ENCODE data around the gene ZNF619.
A peak's percentile ranks its signal among the peaks of the same experiment; 100 is the strongest.

Gene ZNF619

DNA sequence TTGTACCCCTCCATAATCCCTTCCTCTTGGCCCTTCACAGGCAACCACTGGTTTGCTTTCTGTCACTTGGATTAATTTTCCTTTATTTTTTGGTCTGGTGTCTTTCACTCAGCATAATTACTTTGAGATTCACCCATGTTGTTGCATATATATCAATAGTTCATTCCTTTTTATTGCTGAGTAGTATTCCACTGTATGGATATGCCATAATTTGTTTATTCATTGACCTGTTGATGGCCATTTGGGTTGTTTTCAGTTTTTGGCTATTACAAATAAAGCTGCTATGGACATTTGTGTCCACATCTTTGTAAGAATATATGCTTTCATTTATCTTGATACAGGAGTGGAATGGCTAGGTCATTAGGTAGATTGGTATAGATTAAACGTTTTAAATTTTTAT lies 41.9 kb downstream of the ZNF619 start:
- ATAC-seq (replicated peaks; ENCODE audit: extremely low read depth, poor library complexity, severe bottlenecking) (no peak), DNase-seq (ENCODE audit: low spot score in 2 of 2) (no peak)
- H3K4me3 Mint-ChIP-seq: no peak overlapping the region
- peaks cover 4% of the 10 kb centered on the region for H3K36me3 Mint-ChIP-seq (ENCODE audit: insufficient read depth)
- H3K27ac Mint-ChIP-seq (ENCODE audit: low read depth): no peak overlapping the region
- H3K4me1 Mint-ChIP-seq: peaks cover 2% of the 10 kb centered on the region
- H3K27me3 Mint-ChIP-seq: no peaks in the 10 kb centered on the region
- no peaks in the 10 kb centered on the region for H3K9me3 Mint-ChIP-seq

DNA sequence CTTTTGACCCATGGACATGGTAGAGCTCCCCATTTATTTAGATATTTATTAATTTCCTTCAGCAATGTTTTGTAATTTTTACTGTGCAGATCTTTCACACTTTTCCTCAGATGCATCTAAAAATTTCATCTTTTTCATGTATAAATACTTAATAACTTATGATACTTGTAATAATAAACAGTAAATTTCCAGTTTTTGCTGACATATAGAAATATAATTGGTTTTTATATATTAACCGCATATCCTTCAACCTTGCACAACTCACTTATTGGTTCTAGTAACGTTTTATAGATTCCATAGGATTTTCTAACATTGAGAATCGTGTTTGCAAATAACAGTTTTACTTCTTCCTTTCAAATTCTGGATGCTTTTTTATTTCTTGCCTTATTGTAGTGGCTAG lies 44.3 kb downstream of the ZNF619 start:
- Mint-ChIP-seq H3K4me3 (no peak overlapping the region), H3K9me3 (no peaks in the 10 kb centered on the region), H3K27me3 (no peaks in the 10 kb centered on the region), H3K27ac (ENCODE audit: low read depth) (no peak overlapping the region), H3K4me1 (peaks cover 20% of the 10 kb centered on the region), H3K36me3 (ENCODE audit: insufficient read depth) (peaks cover 8% of the 10 kb centered on the region)
- no peak for DNase-seq (ENCODE audit: low spot score in 2 of 2)
- no peak for ATAC-seq (replicated peaks; ENCODE audit: extremely low read depth, poor library complexity, severe bottlenecking)

DNA sequence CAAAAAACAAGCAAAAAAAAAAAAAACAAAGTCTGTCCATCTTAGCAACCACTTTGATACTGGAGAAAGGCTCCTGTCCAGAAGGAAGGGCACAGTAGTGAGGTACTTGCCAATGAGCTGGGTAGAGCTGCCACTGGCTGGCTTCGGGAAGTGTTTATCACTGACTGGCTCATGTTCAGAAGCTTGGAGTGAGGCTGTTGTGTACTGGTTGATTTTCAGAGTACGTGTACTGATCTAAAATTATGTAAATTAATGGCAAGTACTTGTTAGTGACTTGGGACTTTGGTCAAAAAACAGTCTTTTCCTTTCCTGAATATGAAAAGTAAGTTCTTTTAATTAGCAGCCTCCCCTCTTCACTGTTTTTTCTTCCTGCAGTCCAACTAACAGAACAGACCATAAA lies 46.9 kb downstream of the ZNF619 start:
- Mint-ChIP-seq H3K4me1 (peaks cover 33% of the 10 kb centered on the region), H3K27me3 (no peaks in the 10 kb centered on the region), H3K36me3 (ENCODE audit: insufficient read depth) (peaks cover 13% of the 10 kb centered on the region), H3K27ac (ENCODE audit: low read depth) (peak overlapping the region; percentile 98), H3K4me3 (peak overlapping the region; percentile 97), H3K9me3 (no peaks in the 10 kb centered on the region)
- DNase-seq (ENCODE audit: low spot score in 2 of 2) (no peak), ATAC-seq (replicated peaks; ENCODE audit: extremely low read depth, poor library complexity, severe bottlenecking) (no peak)

DNA sequence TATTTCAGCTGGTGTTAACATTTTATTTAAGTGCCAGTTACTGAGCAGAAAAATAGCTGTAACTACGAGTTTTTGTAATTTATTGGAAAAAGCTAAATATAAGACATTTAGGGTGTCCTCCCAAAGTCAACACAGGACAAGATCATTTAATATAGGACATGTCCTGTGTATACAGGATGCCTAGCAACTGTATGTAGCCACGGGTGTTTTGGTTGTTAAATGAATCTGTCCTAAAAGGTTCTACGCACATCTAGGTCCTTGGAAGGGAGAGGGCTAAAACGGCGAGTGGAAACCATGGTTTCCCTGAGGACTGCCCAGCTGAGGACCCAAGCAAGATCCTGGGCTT lies 47.3 kb downstream of the ZNF619 start:
- H3K9me3 Mint-ChIP-seq: no peaks in the 10 kb centered on the region
- peaks cover 13% of the 10 kb centered on the region for H3K36me3 Mint-ChIP-seq (ENCODE audit: insufficient read depth)
- H3K27ac Mint-ChIP-seq (ENCODE audit: low read depth): peak overlapping the region; percentile 98
- peak overlapping the region; percentile 97 for H3K4me3 Mint-ChIP-seq
- no peak for DNase-seq (ENCODE audit: low spot score in 2 of 2)
- peaks cover 37% of the 10 kb centered on the region for H3K4me1 Mint-ChIP-seq
- no peaks in the 10 kb centered on the region for H3K27me3 Mint-ChIP-seq
- ATAC-seq (replicated peaks; ENCODE audit: extremely low read depth, poor library complexity, severe bottlenecking): peak; percentile 42

DNA sequence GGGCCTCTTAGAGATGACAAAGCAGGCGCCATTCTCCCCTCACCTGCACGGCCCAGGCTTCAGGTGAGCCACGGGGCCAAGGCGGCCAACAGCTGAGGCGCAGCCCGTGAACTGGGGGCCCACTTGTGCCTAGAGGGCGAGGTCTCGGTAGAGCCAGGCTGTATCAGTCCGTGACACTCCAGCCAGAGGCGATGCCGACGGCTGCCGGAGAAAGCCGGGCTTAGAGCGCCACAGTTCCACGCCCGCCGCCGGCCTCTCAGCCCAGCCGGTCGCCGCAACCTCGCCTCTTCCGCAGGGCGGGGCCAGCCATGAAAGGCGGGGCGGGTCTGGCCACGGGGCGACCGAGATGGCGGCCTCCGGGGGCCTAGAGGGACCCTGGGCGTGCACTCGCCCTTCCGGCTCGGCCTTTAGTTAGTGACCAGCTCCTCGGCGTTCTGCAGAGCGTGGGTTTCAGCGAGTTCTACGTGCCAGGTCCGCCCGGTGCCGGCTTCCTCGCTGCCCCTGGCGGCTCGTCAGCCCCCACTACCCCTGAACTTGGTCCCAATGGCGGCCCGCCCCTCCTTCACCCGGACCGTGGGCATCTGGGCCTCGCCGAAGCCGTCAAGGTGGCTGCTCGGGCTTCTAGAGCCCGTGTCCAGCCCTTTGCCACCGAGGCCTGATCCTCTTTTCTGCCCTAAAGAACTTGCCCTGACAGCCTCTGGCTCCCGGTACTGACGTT lies 47.8 kb downstream of the ZNF619 start, which contains the start of gene ZNF621:
Gene ZNF621, plus strand, starts transcription at position 393 of the 718 bp plus-strand sequence. CDS start 881 bp downstream, outside the sequence.
- H3K4me3 Mint-ChIP-seq: peak within 1 kb of the TSS; percentile 97
- no peaks in the 10 kb centered on the region for H3K27me3 Mint-ChIP-seq
- peak within 1 kb of the TSS; percentile 98 for H3K27ac Mint-ChIP-seq (ENCODE audit: low read depth)
- H3K36me3 Mint-ChIP-seq (ENCODE audit: insufficient read depth): peaks cover 13% of the 10 kb centered on the region
- H3K9me3 Mint-ChIP-seq: no peaks in the 10 kb centered on the region
- DNase-seq (ENCODE audit: low spot score in 2 of 2) (peak; percentile 73 to 78), ATAC-seq (replicated peaks; ENCODE audit: extremely low read depth, poor library complexity, severe bottlenecking) (peak; percentile 94)
- H3K4me1 Mint-ChIP-seq: peaks cover 43% of the 10 kb centered on the region

DNA sequence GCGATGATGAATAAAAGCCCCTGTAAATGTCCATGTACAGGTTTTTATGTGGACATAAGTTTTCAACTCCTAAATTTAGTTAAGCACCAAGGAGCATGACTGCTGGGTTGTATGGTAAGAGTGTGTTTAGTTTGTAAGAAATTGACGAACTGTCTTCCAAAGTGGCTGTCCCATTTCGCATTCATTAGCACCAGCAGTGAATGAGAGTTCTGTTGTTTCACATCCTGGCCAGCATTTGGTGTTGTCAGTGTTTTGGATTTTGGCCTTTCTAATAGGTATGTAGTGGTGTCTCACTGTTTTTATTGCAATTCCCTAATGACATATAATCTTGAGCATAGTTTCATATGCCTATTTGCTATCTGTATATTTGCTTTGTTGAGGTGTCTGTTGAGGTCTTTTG lies 51.5 kb downstream of the ZNF619 start:
- no peaks in the 10 kb centered on the region for H3K27me3 Mint-ChIP-seq
- H3K9me3 Mint-ChIP-seq: no peaks in the 10 kb centered on the region
- no peak overlapping the region for H3K4me3 Mint-ChIP-seq
- no peak overlapping the region for H3K27ac Mint-ChIP-seq (ENCODE audit: low read depth)
- H3K36me3 Mint-ChIP-seq (ENCODE audit: insufficient read depth): peaks cover 30% of the 10 kb centered on the region
- ATAC-seq (replicated peaks; ENCODE audit: extremely low read depth, poor library complexity, severe bottlenecking) (no peak), DNase-seq (ENCODE audit: low spot score in 2 of 2) (no peak)
- H3K4me1 Mint-ChIP-seq: peaks cover 43% of the 10 kb centered on the region

DNA sequence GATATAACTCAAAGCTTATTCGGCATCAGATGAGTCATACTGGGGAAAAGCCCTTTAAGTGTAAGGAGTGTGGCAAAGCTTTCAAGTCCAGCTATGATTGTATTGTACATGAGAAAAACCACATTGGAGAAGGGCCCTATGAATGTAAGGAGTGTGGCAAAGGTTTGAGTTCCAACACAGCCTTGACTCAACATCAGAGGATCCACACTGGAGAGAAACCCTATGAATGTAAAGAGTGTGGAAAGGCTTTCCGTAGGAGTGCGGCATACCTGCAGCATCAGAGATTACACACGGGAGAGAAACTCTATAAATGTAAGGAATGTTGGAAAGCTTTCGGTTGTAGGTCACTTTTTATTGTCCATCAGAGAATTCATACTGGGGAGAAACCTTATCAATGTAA lies 55.3 kb downstream of the ZNF619 start:
- no peak overlapping the region for H3K4me3 Mint-ChIP-seq
- ATAC-seq (replicated peaks; ENCODE audit: extremely low read depth, poor library complexity, severe bottlenecking) (no peak), DNase-seq (ENCODE audit: low spot score in 2 of 2) (no peak)
- no peaks in the 10 kb centered on the region for H3K9me3 Mint-ChIP-seq
- H3K27me3 Mint-ChIP-seq: no peaks in the 10 kb centered on the region
- no peak overlapping the region for H3K27ac Mint-ChIP-seq (ENCODE audit: low read depth)
- H3K4me1 Mint-ChIP-seq: peaks cover 22% of the 10 kb centered on the region
- peaks cover 25% of the 10 kb centered on the region for H3K36me3 Mint-ChIP-seq (ENCODE audit: insufficient read depth)

DNA sequence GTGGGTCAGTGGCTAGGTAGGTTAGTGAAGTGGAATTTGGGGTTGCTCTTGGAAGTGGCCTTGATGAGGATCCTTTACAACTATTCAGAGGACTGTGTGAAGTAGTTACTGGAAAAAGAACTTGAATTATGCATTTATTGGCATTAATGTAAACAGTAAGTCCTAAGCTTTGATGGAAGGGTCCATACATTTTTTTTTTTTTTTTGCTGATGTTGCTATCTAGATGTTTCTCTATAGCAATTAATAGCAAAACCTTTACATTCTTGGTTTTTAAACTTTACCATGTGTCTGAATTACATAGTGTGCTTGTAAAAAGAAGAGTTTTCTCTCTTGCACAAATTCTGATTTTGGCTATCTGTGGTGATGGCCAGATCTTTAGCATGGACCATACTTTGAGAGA lies 57.4 kb downstream of the ZNF619 start:
- no peak overlapping the region for H3K27ac Mint-ChIP-seq (ENCODE audit: low read depth)
- H3K36me3 Mint-ChIP-seq (ENCODE audit: insufficient read depth): peaks cover 20% of the 10 kb centered on the region
- ATAC-seq (replicated peaks; ENCODE audit: extremely low read depth, poor library complexity, severe bottlenecking): no peak
- H3K27me3 Mint-ChIP-seq: no peaks in the 10 kb centered on the region
- no peak for DNase-seq (ENCODE audit: low spot score in 2 of 2)
- H3K4me1 Mint-ChIP-seq: peaks cover 9% of the 10 kb centered on the region
- no peak overlapping the region for H3K4me3 Mint-ChIP-seq
- no peaks in the 10 kb centered on the region for H3K9me3 Mint-ChIP-seq
